HL-60 (cell line): Measurements from ENCODE around the gene ASCL1.

ENCODE experiments used
- DNase-seq, 2 experiments: peaks; one replicate each; pipeline ENCODE4 v3.0.0-alpha.2; 2010 to 2020; ENCODE audit warnings: low read depth in 1 of 2, low spot score in 1 of 2
- H3K27ac ChIP-seq: fragments of 250-450 bp; sonication (Bioruptor Pico); replicated peaks from 2 replicates; pipeline ENCODE4 v1.5.1; 2020; ENCODE audit warnings: mild to moderate bottlenecking, moderate library complexity
- H3K27me3 ChIP-seq: fragments of 250-450 bp; sonication (Bioruptor Pico); 2 replicates; pipeline ENCODE4 v1.5.1; 2021; ENCODE audit warnings: mild to moderate bottlenecking, moderate library complexity; ENCODE audit not compliant: insufficient read depth, poor library complexity, severe bottlenecking
- H3K4me3 ChIP-seq: replicated peaks from 2 replicates; pipeline ENCODE4 v1.5.1; 2011; ENCODE audit warnings: mild to moderate bottlenecking, control low read depth, low read length; ENCODE audit not compliant: insufficient read depth
- CTCF ChIP-seq: IDR thresholded peaks from one replicate; pipeline ENCODE4 v1.5.1; 2011; ENCODE audit warnings: low read length, control low read depth, inconsistent platforms; ENCODE audit not compliant: insufficient read depth
- GABPA ChIP-seq: IDR thresholded peaks from 2 replicates; pipeline ENCODE4 v1.6.1; 2012; ENCODE audit warnings: low read depth
- POLR2AphosphoS5 ChIP-seq: IDR thresholded peaks from 2 replicates; pipeline ENCODE4 v1.6.1; 2012; ENCODE audit warnings: low read depth
- REST ChIP-seq: IDR thresholded peaks from 2 replicates; pipeline ENCODE4 v1.6.1; 2012; ENCODE audit warnings: low read depth; ENCODE audit not compliant: insufficient replicate concordance
- SPI1 ChIP-seq: IDR thresholded peaks from 2 replicates; pipeline ENCODE4 v1.6.1; 2012; ENCODE audit warnings: low read depth, mild to moderate bottlenecking, borderline replicate concordance

ASCL1 gene

GRCh38 chr12:102958073-102958829, 777 bp downstream of the ASCL1 start:
- H3K4me3 ChIP-seq = no peak overlapping the region
- H3K27me3 ChIP-seq = peaks cover 73% of the 10 kb centered on the region
- no peak overlapping the region for H3K27ac ChIP-seq
- TF ChIP-seq POLR2AphosphoS5 (no peak), CTCF (no peak), REST (no peak), SPI1 (no peak)
- DNase-seq = no peak

- Histone ChIP-seq H3K27ac (no peak overlapping the region), H3K4me3 (no peak overlapping the region), H3K27me3 (peaks cover 75% of the 10 kb centered on the region)
- TF ChIP-seq CTCF (no peak), SPI1 (no peak), POLR2AphosphoS5 (no peak), GABPA (no peak), REST (no peak)
- no peak for DNase-seq
Measured at GRCh38 chr12:102958830-102959176, 1.3 kb downstream of the ASCL1 start.

GRCh38 chr12:102959391-102959790, 1.9 kb downstream of the ASCL1 start:
- TF ChIP-seq CTCF = no peak
- TF ChIP-seq GABPA = no peak
- TF ChIP-seq SPI1 = no peak
- TF ChIP-seq REST = no peak
- no peak for TF ChIP-seq POLR2AphosphoS5
- Histone ChIP-seq H3K4me3 (no peak overlapping the region), H3K27me3 (peaks cover 78% of the 10 kb centered on the region), H3K27ac (no peak overlapping the region)
- DNase-seq = no peak
